GM12873 (cell line): ENCODE results near the gene ARPC5.

Experiments used
- CTCF ChIP-seq: IDR thresholded peaks from 2 replicates; pipeline ENCODE4 v1.5.1; 2012; ENCODE audit warnings: low read depth, mild to moderate bottlenecking, moderate library complexity, low read length, control low read depth; ENCODE audit not compliant: insufficient read depth; ENCODE audit errors: missing control alignments

Gene ARPC5

GRCh38 chr1:183635606-183636333 is at the start of gene ARPC5:
Gene ARPC5 (minus strand): TSS chr1:183635783. CDS start chr1:183635659, 124 bp downstream.
- TF ChIP-seq CTCF = no peak

GRCh38 chr1:183685112-183685713 is 49.6 kb upstream of the ARPC5 start:
- peak; percentile 68 for TF ChIP-seq CTCF

- no peak for TF ChIP-seq CTCF
Measured at GRCh38 chr1:183678819-183679218, 43.2 kb upstream of the ARPC5 start.

- no peak for TF ChIP-seq CTCF
Measured at GRCh38 chr1:183676586-183677189, 41.1 kb upstream of the ARPC5 start.

- TF ChIP-seq CTCF = no peak
Measured at GRCh38 chr1:183675883-183676585, 40.5 kb upstream of the ARPC5 start.

GRCh38 chr1:183675381-183675780 is 39.8 kb upstream of the ARPC5 start:
- no peak for TF ChIP-seq CTCF

GRCh38 chr1:183674886-183675285 is 39.3 kb upstream of the ARPC5 start:
- no peak for TF ChIP-seq CTCF
